Adrenal gland (tissue), 12 donors: ENCODE data around the gene PRPS1. TPM values are rescaled to one million over a fixed set of nuclear protein-coding genes. Genes with fewer than 3 reads are reported as not detected.

Experiments
- DNase-seq, 7 donors: peaks; one replicate each; pipeline ENCODE4 v3.0.0-alpha.2; 2019 to 2020
- H3K27ac ChIP-seq, 5 donors: fragments of 200-600 bp; sonication (generic) in 4 of 5; 1 replicate in 3 of 5; 2 replicates in 2 of 5; pipeline versions ENCODE4 v1.5.1 to v1.8.0; 2016 to 2020; ENCODE audit warnings: mild to moderate bottlenecking in 1 of 5
- H3K27me3 ChIP-seq: fragments of 200-600 bp; 2 replicates; pipeline ENCODE4 v1.8.0; 2021
- H3K36me3 ChIP-seq, 2 donors: fragments of 200-600 bp; replicated peaks in 1 of 2; 1 replicate in 1 of 2; 2 replicates in 1 of 2; pipeline versions ENCODE4 v1.5.1 to v1.8.0; 2018 to 2022
- H3K4me1 ChIP-seq, 2 donors: fragments of 200-600 bp; replicated peaks in 1 of 2; 1 replicate in 1 of 2; 2 replicates in 1 of 2; pipeline versions ENCODE4 v1.5.1 to v1.8.0; 2018 to 2021
- H3K4me3 ChIP-seq, 4 donors: fragments of 200-600 bp; sonication (generic) in 3 of 4; one replicate each; pipeline ENCODE4 v1.5.1; 2016 to 2018
- H3K9me3 ChIP-seq, 3 donors: fragments of 200-600 bp; sonication (generic) in 1 of 3; replicated peaks in 1 of 3; 1 replicate in 2 of 3; 2 replicates in 1 of 3; pipeline versions ENCODE4 v1.5.1 to v1.8.0; 2016 to 2021
- POLR2A ChIP-seq, 2 donors: fragments of 450-650 bp; IDR thresholded peaks; one replicate each; pipeline ENCODE4 v1.6.1; 2017; ENCODE audit warnings: antibody characterized with exemption in 2 of 2, mild to moderate bottlenecking in 2 of 2, moderate library complexity in 1 of 2
- WGBS, 4 donors: extraction: QIAGEN DNeasy Blood & Tissue Kit in 2 of 4; methylation state at CpG; one replicate each; pipeline versions ENCODE4 v1.1.5 to v1.1.7; 2013 to 2017; 5-methylcytosine and 5-hydroxymethylcytosine counted together
- intact Hi-C, 2 donors: fragments of 100-400 bp; cut with DNase I; formaldehyde crosslinking; loops; one replicate each; pipeline versions ENCODE4 v1.14.1 to v1.15.0; 2022 to 2023
- polyA plus RNA-seq, 3 donors: library from polyadenylated mRNA; stranded (reverse); fragments of 200-250 nt in 2 of 3; fragments of 350-450 nt in 1 of 3; fragmentation: Illumina TruSeq in 1 of 3; extraction: RNeasy Lipid Tissue Mini Kit (QIAGEN cat#74804) in 1 of 3; gene quantifications; one replicate each; pipeline ENCODE4 v1.2.3, GENCODE V29; 2013 to 2014
- total RNA-seq, 9 donors: library from RNA; depleted of rRNA in 4 of 9; stranded (reverse); fragments of >200 nt in 4 of 9; fragments of 120-200 nt in 1 of 9; fragmentation: NEBNext Ultra II Directional in 1 of 9; extraction: Animal tissue kit (Norgen Biotek cat#: 25700) in 1 of 9; gene quantifications; one replicate each; pipeline versions ENCODE4 v1.1.0 to v1.2.4, GENCODE V29; 2013 to 2023
- TF ChIP-seq, protein P1 (sequence below), 6 experiments: fragments of 450-650 bp in 4 of 6; fragments of 200-600 bp in 2 of 6; sonication (generic) in 1 of 6; IDR thresholded peaks; 1 replicate in 5 of 6; 2 replicates in 1 of 6; pipeline versions ENCODE4 v1.5.1 to v1.8.0; 2016 to 2021; ENCODE audit warnings: antibody characterized with exemption in 6 of 6, mild to moderate bottlenecking in 2 of 6, moderate library complexity in 1 of 6
- donor health status: healthy with polysubstance abuse.
- donor health status: Bipolar disorder and iron deficiency.
- donor health status: DM: yes; HTN: yes; CAD: no.
- donor health status: DM: no; HTN: no; CAD: no.
- donor health status: DM: no; HTN: no; CAD: no.
- donor health status: DM: yes; HTN: yes; CAD: no.

Gene PRPS1
- total and polyA plus RNA-seq, 12 donors: 8.9 to 78.3 (median 33.3) TPM

DNA sequence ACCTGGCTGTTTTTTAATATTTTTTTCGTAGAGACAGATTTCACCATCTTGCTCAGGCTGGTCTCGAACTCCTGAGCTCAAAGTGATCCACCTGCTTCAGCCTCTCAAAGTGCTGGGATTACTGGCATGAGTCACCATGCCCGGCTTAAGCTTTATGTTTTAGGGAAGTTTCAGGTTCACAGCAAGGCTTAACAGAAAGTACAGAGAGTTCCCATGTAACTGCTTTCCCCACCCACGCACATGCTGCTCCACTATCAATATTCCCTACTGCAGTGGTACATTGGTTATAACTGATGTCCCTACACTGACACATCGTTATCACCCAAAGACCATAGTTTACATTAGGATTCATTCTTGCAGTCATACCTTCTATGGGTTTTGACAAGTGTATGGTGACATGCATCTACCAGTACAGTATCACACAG is 62.7 kb downstream of the PRPS1 start:
- peak in 1 of 7 donors; percentile 4 for DNase-seq
- 74 to 83% (median 80%) methylated on average over 3 to 5 of the region's 5 CpGs for WGBS, 4 donors
- no peaks in the 10 kb centered on the region for H3K4me1 ChIP-seq
- no peak overlapping the region for H3K4me3 ChIP-seq
- H3K27me3 ChIP-seq: no peaks in the 10 kb centered on the region
- no peak overlapping the region for H3K27ac ChIP-seq
- H3K9me3 ChIP-seq: no peaks in the 10 kb centered on the region
- intact Hi-C loops: no loop called here
- TF ChIP-seq, protein P1, sequence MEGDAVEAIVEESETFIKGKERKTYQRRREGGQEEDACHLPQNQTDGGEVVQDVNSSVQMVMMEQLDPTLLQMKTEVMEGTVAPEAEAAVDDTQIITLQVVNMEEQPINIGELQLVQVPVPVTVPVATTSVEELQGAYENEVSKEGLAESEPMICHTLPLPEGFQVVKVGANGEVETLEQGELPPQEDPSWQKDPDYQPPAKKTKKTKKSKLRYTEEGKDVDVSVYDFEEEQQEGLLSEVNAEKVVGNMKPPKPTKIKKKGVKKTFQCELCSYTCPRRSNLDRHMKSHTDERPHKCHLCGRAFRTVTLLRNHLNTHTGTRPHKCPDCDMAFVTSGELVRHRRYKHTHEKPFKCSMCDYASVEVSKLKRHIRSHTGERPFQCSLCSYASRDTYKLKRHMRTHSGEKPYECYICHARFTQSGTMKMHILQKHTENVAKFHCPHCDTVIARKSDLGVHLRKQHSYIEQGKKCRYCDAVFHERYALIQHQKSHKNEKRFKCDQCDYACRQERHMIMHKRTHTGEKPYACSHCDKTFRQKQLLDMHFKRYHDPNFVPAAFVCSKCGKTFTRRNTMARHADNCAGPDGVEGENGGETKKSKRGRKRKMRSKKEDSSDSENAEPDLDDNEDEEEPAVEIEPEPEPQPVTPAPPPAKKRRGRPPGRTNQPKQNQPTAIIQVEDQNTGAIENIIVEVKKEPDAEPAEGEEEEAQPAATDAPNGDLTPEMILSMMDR (IDR thresholded peaks at IDR 0.05): no peak
- no peak for TF ChIP-seq POLR2A (IDR thresholded peaks at IDR 0.05)
- no peaks in the 10 kb centered on the region for H3K36me3 ChIP-seq

DNA sequence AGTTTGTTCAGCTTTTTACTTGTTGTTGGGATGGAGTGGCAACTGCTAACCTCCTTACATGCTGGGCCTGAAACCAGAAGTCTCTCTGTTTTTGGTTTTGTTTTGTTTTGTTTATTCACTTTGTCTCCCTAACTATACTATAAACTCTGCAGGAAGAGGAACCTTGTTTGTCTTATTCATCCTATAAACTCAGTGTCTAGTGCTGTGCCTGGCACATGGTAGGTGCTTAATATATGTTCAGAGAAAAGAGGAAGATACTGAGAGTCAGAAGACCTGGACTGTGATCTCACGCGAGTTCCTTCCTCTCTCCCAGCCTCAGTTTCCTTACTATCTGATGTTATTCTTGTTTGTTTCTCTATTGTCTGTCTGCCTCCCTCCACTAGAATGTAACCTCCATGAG is 71.3 kb downstream of the PRPS1 start:
- Histone ChIP-seq H3K4me1 (peaks cover 0 to 13% of the 10 kb centered on the region in 2 donors), H3K27me3 (no peaks in the 10 kb centered on the region), H3K36me3 (no peaks in the 10 kb centered on the region), H3K27ac (peak overlapping the region in 4 of 5 donors; percentile 36 to 81 (median 60)), H3K4me3 (no peak overlapping the region), H3K9me3 (no peaks in the 10 kb centered on the region)
- no peak for DNase-seq
- 58 to 89% (median 74%) methylated on average over 2 of the region's 2 CpGs for WGBS, 4 donors
- intact Hi-C loops: no loop called here
- TF ChIP-seq, protein P1 (IDR thresholded peaks at IDR 0.05): no peak
- TF ChIP-seq POLR2A (IDR thresholded peaks at IDR 0.05): no peak

DNA sequence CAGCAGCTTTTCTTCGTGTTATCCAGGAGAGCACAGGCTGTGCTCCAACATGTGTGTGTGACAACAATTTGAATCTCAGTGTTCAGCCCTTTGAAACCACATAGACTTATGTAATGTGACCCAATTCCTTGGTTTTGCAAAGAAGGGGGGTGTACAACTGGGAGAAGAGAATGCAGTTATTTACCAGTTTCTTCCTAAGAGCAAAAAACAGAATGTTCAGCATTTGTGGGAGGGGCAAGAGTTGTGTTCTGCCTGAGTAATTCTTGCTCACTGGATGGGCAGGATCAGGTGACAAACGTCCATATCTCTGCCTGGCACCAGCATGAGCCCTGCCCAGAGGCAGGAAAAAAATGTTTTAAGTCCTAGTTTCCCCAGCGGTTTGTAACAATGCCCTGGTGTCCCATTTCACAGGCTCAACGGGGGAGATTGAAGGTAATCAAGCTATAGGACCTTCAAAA is 72.0 kb downstream of the PRPS1 start:
- Histone ChIP-seq H3K4me1 (peaks cover 0 to 13% of the 10 kb centered on the region in 2 donors), H3K36me3 (no peaks in the 10 kb centered on the region), H3K4me3 (no peak overlapping the region), H3K27ac (peak overlapping the region in 4 of 5 donors; percentile 58 to 81 (median 60)), H3K9me3 (no peaks in the 10 kb centered on the region), H3K27me3 (no peaks in the 10 kb centered on the region)
- TF ChIP-seq, protein P1 (IDR thresholded peaks at IDR 0.05): no peak
- TF ChIP-seq POLR2A (IDR thresholded peaks at IDR 0.05): peak in 1 of 2 donors; percentile 33
- intact Hi-C loops: no loop called here
- DNase-seq: peak in 6 of 7 donors; percentile 64 to 80 (median 67)
- WGBS, 4 donors: 11 to 18% (median 15%) methylated on average over 1 to 4 of the region's 4 CpGs

Other genes starting within 250 kb of the PRPS1 start
- under 1 TPM in 5 of 9 donors, not detected in 4; 0.03 to 0.69 (median 0.28) TPM for gene FRMPD3, start 178.9 kb upstream of the PRPS1 start, total RNA-seq
- gene FRMPD3, start 178.9 kb upstream of the PRPS1 start, polyA plus RNA-seq: under 1 TPM; 0.10 to 0.31 (median 0.16) TPM
- 100 to 1,000 TPM; 191 to 474 (median 350) TPM for gene TSC22D3, start 147.3 kb downstream of the PRPS1 start, total RNA-seq
- 100 to 1,000 TPM; 132 to 226 (median 146) TPM for gene TSC22D3, start 147.3 kb downstream of the PRPS1 start, polyA plus RNA-seq
- 1 to 10 TPM in 7 of 9 donors, under 1 TPM in 2; 0.26 to 3.5 (median 1.3) TPM for gene NCBP2L, start 149.2 kb downstream of the PRPS1 start, total RNA-seq
- 1 to 10 TPM in 1 of 3 donors, under 1 TPM in 2; 0.40 to 2.3 (median 0.91) TPM for gene NCBP2L, start 149.2 kb downstream of the PRPS1 start, polyA plus RNA-seq
- gene MID2, start 197.4 kb downstream of the PRPS1 start, total RNA-seq: 10 to 100 TPM; 21.1 to 55.4 (median 37.8) TPM
- 10 to 100 TPM in 1 of 3 donors, 1 to 10 TPM in 2; 3.5 to 18.1 (median 3.8) TPM for gene MID2, start 197.4 kb downstream of the PRPS1 start, polyA plus RNA-seq